Rectal smooth muscle tissue (tissue), 1 donor: ENCODE results near the gene LIPM.

Experiments
- H3K27ac ChIP-seq: one replicate; pipeline ENCODE4 v1.7.0; 2013; ENCODE audit warnings: low read depth, low read length, inconsistent platforms
- H3K27me3 ChIP-seq: one replicate; pipeline ENCODE4 v1.7.0; 2013; ENCODE audit warnings: low read length; ENCODE audit not compliant: control insufficient read depth, insufficient read depth
- H3K36me3 ChIP-seq: one replicate; pipeline ENCODE4 v1.7.0; 2013; ENCODE audit warnings: low read length; ENCODE audit not compliant: control insufficient read depth, insufficient read depth
- H3K4me1 ChIP-seq: one replicate; pipeline ENCODE4 v1.7.0; 2013; ENCODE audit warnings: low read length; ENCODE audit not compliant: control insufficient read depth, insufficient read depth
- H3K4me3 ChIP-seq: one replicate; pipeline ENCODE4 v1.7.0; 2013; ENCODE audit warnings: low read length
- H3K9ac ChIP-seq: one replicate; pipeline ENCODE4 v1.7.0; 2013; ENCODE audit warnings: low read length

The LIPM gene

GRCh38 chr10:88802523-88803285 is at the start of gene LIPM:
TSS of gene LIPM (plus strand) at chr10:88802730. CDS start at chr10:88802897, 167 bp downstream.
- no peaks in the 10 kb centered on the region for H3K4me1 ChIP-seq
- no peak within 1 kb of the TSS for H3K9ac ChIP-seq
- H3K4me3 ChIP-seq = no peak within 1 kb of the TSS
- no peak within 1 kb of the TSS for H3K27ac ChIP-seq
- H3K36me3 ChIP-seq = no peaks in the 10 kb centered on the region
- H3K27me3 ChIP-seq = no peaks in the 10 kb centered on the region

DNA sequence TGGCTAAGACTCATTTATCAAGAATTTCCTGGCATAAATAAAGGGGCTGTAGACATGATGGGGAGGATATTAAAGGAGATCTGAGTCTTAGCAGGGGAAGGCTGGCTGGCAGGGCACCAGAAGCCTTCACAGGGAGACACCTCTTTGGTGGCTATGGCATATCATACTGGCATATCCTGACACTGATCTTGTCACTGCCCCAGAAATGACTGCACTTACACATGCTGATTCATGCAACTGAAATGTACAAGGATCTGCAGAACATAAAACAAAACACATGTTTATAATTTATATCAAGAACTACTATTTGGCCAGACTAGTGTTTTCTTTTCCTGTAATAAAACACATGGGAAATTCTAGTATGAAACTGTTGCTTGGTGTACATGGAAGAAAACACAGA is 48.2 kb upstream of the LIPM start:
- no peak overlapping the region for H3K9ac ChIP-seq
- H3K27me3 ChIP-seq = no peaks in the 10 kb centered on the region
- H3K27ac ChIP-seq = no peak overlapping the region
- no peaks in the 10 kb centered on the region for H3K4me1 ChIP-seq
- H3K36me3 ChIP-seq = no peaks in the 10 kb centered on the region
- H3K4me3 ChIP-seq = no peak overlapping the region

- no peak overlapping the region for H3K27ac ChIP-seq
- no peak overlapping the region for H3K4me3 ChIP-seq
- H3K4me1 ChIP-seq = no peaks in the 10 kb centered on the region
- H3K36me3 ChIP-seq = no peaks in the 10 kb centered on the region
- no peaks in the 10 kb centered on the region for H3K27me3 ChIP-seq
- no peak overlapping the region for H3K9ac ChIP-seq
These were observed 46.8 kb upstream of the LIPM start for GRCh38 chr10:88755753-88756152.

GRCh38 chr10:88756660-88757059 is 45.9 kb upstream of the LIPM start:
- Histone ChIP-seq H3K27ac (no peak overlapping the region), H3K4me1 (no peaks in the 10 kb centered on the region), H3K36me3 (no peaks in the 10 kb centered on the region)

DNA sequence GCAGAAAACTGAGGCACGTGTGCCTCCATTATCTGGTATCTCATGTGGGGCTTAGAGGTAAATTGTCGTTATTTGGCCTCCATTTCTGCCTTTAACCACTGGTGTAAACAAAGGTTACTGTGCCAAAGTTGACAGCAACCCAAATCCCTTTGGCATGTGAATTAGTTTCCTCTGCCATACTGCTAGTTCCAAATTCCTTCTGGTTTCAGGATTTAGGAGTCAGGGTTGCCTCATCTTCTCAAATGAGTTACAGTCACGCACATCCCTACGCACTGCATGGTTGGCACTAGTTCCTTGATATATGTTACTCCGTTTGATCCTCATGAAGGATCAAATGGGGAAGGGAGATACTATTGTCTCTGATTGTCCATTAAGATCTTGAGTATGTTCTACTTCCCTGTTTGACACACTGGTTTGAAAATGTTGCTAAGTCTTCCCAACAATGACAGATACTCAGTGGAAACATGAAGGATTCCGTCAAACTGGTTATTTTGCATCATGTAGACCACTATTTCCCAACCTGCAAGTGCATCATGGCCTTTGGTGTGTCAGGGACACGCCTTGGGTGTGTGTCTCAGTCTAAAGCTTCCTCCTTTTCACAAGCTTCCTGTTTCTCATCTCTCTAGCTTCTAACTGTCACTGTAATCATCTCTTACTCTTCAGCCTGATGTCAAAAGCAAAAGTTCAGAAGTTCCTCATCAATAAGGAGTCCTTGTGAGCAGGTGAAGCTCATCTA is 43.0 kb upstream of the LIPM start, which contains the start of gene LIPN:
LIPN (plus strand) TSS at position 655 of the 736 bp plus-strand sequence. CDS start 1,386 bp downstream, outside the sequence.
- no peak within 1 kb of the TSS for H3K4me3 ChIP-seq

More at GRCh38 chr10:88756660-88757059, 45.9 kb upstream of the LIPM start:
- Histone ChIP-seq H3K9ac (no peak overlapping the region), H3K4me3 (no peak overlapping the region), H3K27me3 (no peaks in the 10 kb centered on the region)

GRCh38 chr10:88762906-88763305 is 39.6 kb upstream of the LIPM start:
- H3K36me3 ChIP-seq = no peaks in the 10 kb centered on the region
- H3K27me3 ChIP-seq = no peaks in the 10 kb centered on the region
- H3K9ac ChIP-seq = no peak overlapping the region
- H3K4me3 ChIP-seq = no peak overlapping the region
- H3K4me1 ChIP-seq = no peaks in the 10 kb centered on the region
- H3K27ac ChIP-seq = no peak overlapping the region

More for the DNA sequence above, 43.0 kb upstream of the LIPM start, which contains the start of gene LIPN:
- H3K9ac ChIP-seq = no peak within 1 kb of the TSS
- no peaks in the 10 kb centered on the region for H3K27me3 ChIP-seq
- H3K4me1 ChIP-seq = no peaks in the 10 kb centered on the region
- H3K27ac ChIP-seq = no peak within 1 kb of the TSS
- no peaks in the 10 kb centered on the region for H3K36me3 ChIP-seq

GRCh38 chr10:88763441-88763840 is 39.1 kb upstream of the LIPM start:
- H3K36me3 ChIP-seq = no peaks in the 10 kb centered on the region
- H3K4me3 ChIP-seq = no peak overlapping the region
- H3K27ac ChIP-seq = no peak overlapping the region
- no peak overlapping the region for H3K9ac ChIP-seq
- H3K27me3 ChIP-seq = no peaks in the 10 kb centered on the region
- no peaks in the 10 kb centered on the region for H3K4me1 ChIP-seq

GRCh38 chr10:88764110-88764509 is 38.4 kb upstream of the LIPM start:
- no peaks in the 10 kb centered on the region for H3K27me3 ChIP-seq
- H3K9ac ChIP-seq = no peak overlapping the region
- no peaks in the 10 kb centered on the region for H3K36me3 ChIP-seq
- H3K4me3 ChIP-seq = no peak overlapping the region
- H3K27ac ChIP-seq = no peak overlapping the region
- no peaks in the 10 kb centered on the region for H3K4me1 ChIP-seq

DNA sequence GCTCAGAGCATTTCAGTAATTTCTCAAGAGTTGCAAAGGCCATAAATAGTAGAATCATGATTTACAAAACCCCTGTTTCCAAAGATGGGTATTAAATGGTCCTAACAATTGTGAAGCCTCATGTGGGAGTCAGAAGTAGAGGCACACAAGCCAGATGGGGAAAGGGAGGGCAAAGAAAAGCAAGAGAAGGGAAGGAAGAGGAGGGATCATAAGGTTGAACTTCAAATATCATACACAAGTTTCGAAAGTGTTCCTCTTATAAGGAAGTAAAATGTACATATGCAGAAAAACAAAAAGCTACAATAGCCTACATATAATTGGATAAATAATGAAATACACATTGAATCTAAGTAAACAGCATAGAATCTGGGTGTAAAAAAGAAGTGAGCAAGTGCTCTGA is 36.7 kb upstream of the LIPM start:
- no peaks in the 10 kb centered on the region for H3K36me3 ChIP-seq
- no peak overlapping the region for H3K4me3 ChIP-seq
- no peaks in the 10 kb centered on the region for H3K27me3 ChIP-seq
- H3K27ac ChIP-seq = no peak overlapping the region
- H3K9ac ChIP-seq = no peak overlapping the region
- H3K4me1 ChIP-seq = no peaks in the 10 kb centered on the region

- H3K4me1 ChIP-seq = no peaks in the 10 kb centered on the region
- no peaks in the 10 kb centered on the region for H3K36me3 ChIP-seq
- no peak overlapping the region for H3K4me3 ChIP-seq
- H3K27ac ChIP-seq = no peak overlapping the region
- no peak overlapping the region for H3K9ac ChIP-seq
- no peaks in the 10 kb centered on the region for H3K27me3 ChIP-seq
These were observed 33.1 kb upstream of the LIPM start for GRCh38 chr10:88769384-88769783.

DNA sequence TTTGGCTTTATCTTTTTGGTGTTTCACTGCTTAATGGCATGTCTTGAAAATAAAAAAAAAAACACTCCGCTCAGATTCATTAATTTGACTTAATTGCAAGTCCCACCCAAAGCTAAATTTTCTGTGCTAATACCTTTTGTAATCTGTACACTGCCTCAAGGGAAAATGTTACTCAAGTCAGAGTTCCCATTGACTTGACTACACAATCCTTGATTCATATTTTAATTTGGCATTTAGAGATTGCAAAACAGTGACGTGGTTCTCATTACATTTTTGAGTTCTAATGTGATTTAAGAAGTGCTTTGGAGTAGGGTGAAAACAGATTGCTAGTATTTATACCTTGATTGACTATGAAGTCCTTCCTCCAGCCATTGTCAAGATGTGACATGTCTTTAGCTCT is 21.3 kb upstream of the LIPM start:
- H3K27ac ChIP-seq = no peak overlapping the region
- no peak overlapping the region for H3K9ac ChIP-seq
- H3K36me3 ChIP-seq = no peaks in the 10 kb centered on the region
- H3K27me3 ChIP-seq = no peaks in the 10 kb centered on the region
- H3K4me1 ChIP-seq = no peaks in the 10 kb centered on the region
- H3K4me3 ChIP-seq = no peak overlapping the region

DNA sequence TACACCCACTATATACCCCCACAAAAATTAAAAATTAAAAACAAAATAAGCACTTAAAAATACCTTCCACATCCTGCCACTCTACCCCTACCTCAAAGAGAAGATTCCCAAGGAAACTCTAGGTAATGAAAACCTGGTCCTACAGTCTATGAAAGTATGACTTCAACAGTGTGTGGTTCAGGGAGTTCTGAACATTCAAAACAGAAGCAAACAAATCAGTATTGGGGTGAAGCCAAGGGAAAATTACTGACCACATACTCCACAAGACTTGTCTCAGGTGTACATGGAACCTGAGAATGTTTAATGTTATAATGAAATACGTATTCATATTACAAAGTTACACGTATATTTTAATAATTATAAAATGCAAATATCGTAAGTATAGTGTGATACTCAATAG is 20.3 kb upstream of the LIPM start:
- no peaks in the 10 kb centered on the region for H3K36me3 ChIP-seq
- H3K27me3 ChIP-seq = no peaks in the 10 kb centered on the region
- H3K27ac ChIP-seq = no peak overlapping the region
- H3K9ac ChIP-seq = no peak overlapping the region
- H3K4me3 ChIP-seq = no peak overlapping the region
- no peaks in the 10 kb centered on the region for H3K4me1 ChIP-seq
